PC-3 (cell line): ENCODE measurements around the gene FMNL2. TPM values are rescaled to one million over a fixed set of nuclear protein-coding genes. Genes with fewer than 3 reads are reported as not detected.

Experiments
- ATAC-seq: fragments of 200-7000 bp; cut with Tn5 transposase; 2 replicates; pipeline ENCODE4 v1.9.1; 2020; ENCODE audit warnings: mild to moderate bottlenecking, moderate library complexity
- BruUV-seq: library from RNA; stranded (reverse); fragments of 400-500 nt; replicated peaks from 2 replicates; lab custom pipeline; 2021; lab: Mats Ljungman, UMichigan
- CTCF ChIA-PET: fragments of 300-600 bp; sonication (Branson Sonifier 250); formaldehyde crosslinking; loops from one replicate; lab custom pipeline; 2022; ENCODE audit warnings: antibody characterized with exemption; lab: Charles Lee
- POLR2A ChIA-PET: fragments of 300-600 bp; sonication (Branson Sonifier 250); formaldehyde crosslinking; loops from one replicate; lab custom pipeline; 2022; ENCODE audit warnings: antibody characterized with exemption; ENCODE audit not compliant: unreplicated experiment; lab: Charles Lee
- DNase-seq: peaks from one replicate; pipeline ENCODE4 v3.0.0-alpha.2; 2015
- H2AFZ ChIP-seq: fragments of 300-600 bp; sonication (generic); 2 replicates; pipeline ENCODE4 v1.6.0; 2016; ENCODE audit warnings: antibody characterized with exemption, low read length
- H3F3A ChIP-seq: fragments of 300-600 bp; sonication (generic); one replicate; pipeline ENCODE4 v1.6.0; 2017; ENCODE audit warnings: antibody characterized with exemption, low read length, control low read depth, mild to moderate bottlenecking; ENCODE audit not compliant: unreplicated experiment
- H3K27ac ChIP-seq: fragments of 300-600 bp; sonication (generic); 2 replicates; pipeline ENCODE4 v1.5.1; 2016; ENCODE audit warnings: mild to moderate bottlenecking, low read length
- H3K27me3 ChIP-seq: fragments of 300-600 bp; sonication (generic); 2 replicates; pipeline ENCODE4 v1.6.1; 2016; ENCODE audit warnings: low read length, mixed read lengths
- H3K36me3 ChIP-seq: fragments of 300-600 bp; sonication (generic); 2 replicates; pipeline ENCODE4 v1.6.1; 2016; ENCODE audit warnings: low read depth, mixed run types, low read length, mixed read lengths
- H3K4me1 ChIP-seq: fragments of 300-600 bp; sonication (generic); 2 replicates; pipeline ENCODE4 v1.5.1; 2016; ENCODE audit warnings: low read length; ENCODE audit not compliant: insufficient read depth
- H3K4me2 ChIP-seq: fragments of 300-600 bp; sonication (generic); 2 replicates; pipeline ENCODE4 v1.6.0; 2016; ENCODE audit warnings: low read length
- H3K4me3 ChIP-seq: fragments of 300-600 bp; sonication (generic); 2 replicates; pipeline ENCODE4 v1.5.1; 2016; ENCODE audit warnings: mild to moderate bottlenecking, low read length, mixed read lengths
- H3K79me2 ChIP-seq: fragments of 300-600 bp; sonication (generic); 2 replicates; pipeline ENCODE4 v1.6.1; 2017; ENCODE audit warnings: low read length, mixed read lengths
- H3K9ac ChIP-seq: fragments of 300-600 bp; sonication (generic); 2 replicates; pipeline ENCODE4 v1.6.0; 2016; ENCODE audit warnings: mild to moderate bottlenecking, low read length
- H3K9me2 ChIP-seq: fragments of 300-600 bp; sonication (generic); replicated peaks from 2 replicates; pipeline ENCODE4 v1.6.1; 2016; ENCODE audit warnings: mixed run types, low read length, mixed read lengths
- H3K9me3 ChIP-seq: fragments of 300-600 bp; sonication (generic); 2 replicates; pipeline ENCODE4 v1.6.1; 2016; ENCODE audit warnings: low read length, mixed read lengths
- H4K20me1 ChIP-seq: fragments of 300-600 bp; sonication (generic); 2 replicates; pipeline ENCODE4 v1.6.1; 2016; ENCODE audit warnings: low read length, mixed read lengths
- CTCF ChIP-seq: fragments of 300-600 bp; sonication (generic); conservative IDR thresholded peaks from 2 replicates; pipeline ENCODE4 v1.5.1; 2017; ENCODE audit warnings: antibody characterized with exemption, low read depth, mild to moderate bottlenecking, low read length
- EZH2 ChIP-seq: fragments of 300-600 bp; sonication (generic); IDR thresholded peaks from one replicate; pipeline ENCODE4 v1.6.1; 2017; ENCODE audit warnings: antibody characterized with exemption, mild to moderate bottlenecking, low read length; ENCODE audit not compliant: unreplicated experiment
- EZH2phosphoT487 ChIP-seq: fragments of 300-600 bp; sonication (generic); IDR thresholded peaks from 2 replicates; pipeline ENCODE4 v1.6.1; 2018; ENCODE audit warnings: mild to moderate bottlenecking, antibody characterized with exemption, low read length, borderline replicate concordance
- intact Hi-C: fragments of 100-400 bp; cut with micrococcal nuclease; formaldehyde crosslinking; loops from 2 replicates; pipeline ENCODE4 v1.9.0; 2023
- total RNA-seq: library from RNA; depleted of rRNA; stranded (reverse); fragments of >200 nt; gene quantifications from 2 replicates; pipeline ENCODE4 v1.2.3, GENCODE V29; 2014

FMNL2 gene
- total RNA-seq, 1 experiment from 2014 or later = 15.8 TPM

DNA sequence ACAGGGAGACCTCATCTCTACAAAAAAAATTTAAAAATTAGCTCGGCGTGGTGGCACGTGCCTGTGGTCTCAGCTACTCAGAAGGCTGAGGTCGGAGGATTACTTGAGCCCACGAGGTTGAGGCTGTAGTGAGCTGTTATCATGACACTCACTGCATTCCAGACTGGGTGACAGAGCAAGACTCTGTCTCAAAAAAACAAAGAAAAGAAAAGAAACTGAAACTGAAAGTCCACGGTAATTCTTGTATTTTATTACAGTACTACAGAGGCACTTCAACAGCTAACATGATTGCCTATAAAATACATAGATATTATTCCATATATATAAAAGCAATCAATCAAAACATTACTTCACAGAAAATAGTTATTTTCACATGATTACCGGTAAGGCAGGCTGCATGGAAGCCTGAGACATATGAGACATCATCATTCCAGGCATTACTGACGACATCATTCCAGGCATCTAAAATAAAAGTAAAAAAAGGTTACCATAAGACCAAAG lies 359.2 kb downstream of the FMNL2 start:
- H3K27ac ChIP-seq = no peak overlapping the region
- H3F3A ChIP-seq = no peaks in the 10 kb centered on the region
- no peak overlapping the region for H3K4me3 ChIP-seq
- CTCF ChIA-PET = no interaction called here
- peaks cover 32% of the 10 kb centered on the region for H4K20me1 ChIP-seq
- H3K4me2 ChIP-seq = no peak overlapping the region
- H3K4me1 ChIP-seq = no peaks in the 10 kb centered on the region
- ATAC-seq (no peak), DNase-seq (no peak)
- no peaks in the 10 kb centered on the region for H3K27me3 ChIP-seq
- peaks cover 51% of the 10 kb centered on the region for H3K79me2 ChIP-seq
- no TSS peak for BruUV-seq
- H2AFZ ChIP-seq = no peak overlapping the region
- no peaks in the 10 kb centered on the region for H3K9me3 ChIP-seq
- intact Hi-C loops = no loop called here
- H3K36me3 ChIP-seq = peaks cover 20% of the 10 kb centered on the region
- TF ChIP-seq EZH2 = no peak
- no peak for TF ChIP-seq CTCF
- no peak for TF ChIP-seq EZH2phosphoT487
- POLR2A ChIA-PET = interaction anchor here (0.7 kb wide), 1 partner anchor 23 kb away, joined by 18 read pairs; the partner anchor contains the start of gene PRPF40A
- H3K9me2 ChIP-seq = no peaks in the 10 kb centered on the region
- no peak overlapping the region for H3K9ac ChIP-seq

GRCh38 chr2:152695763-152696162 lies 360.8 kb downstream of the FMNL2 start:
- Histone ChIP-seq H2AFZ (no peak overlapping the region), H3K4me2 (no peak overlapping the region), H3K9me2 (no peaks in the 10 kb centered on the region), H3K9ac (no peak overlapping the region), H3K4me1 (no peaks in the 10 kb centered on the region), H3K27me3 (no peaks in the 10 kb centered on the region), H3K4me3 (no peak overlapping the region), H3K36me3 (peaks cover 20% of the 10 kb centered on the region), H4K20me1 (peaks cover 41% of the 10 kb centered on the region), H3F3A (no peaks in the 10 kb centered on the region), H3K79me2 (peaks cover 66% of the 10 kb centered on the region), H3K27ac (no peak overlapping the region), H3K9me3 (no peaks in the 10 kb centered on the region)
- CTCF ChIA-PET = no interaction called here
- no TSS peak for BruUV-seq
- DNase-seq = no peak
- TF ChIP-seq EZH2phosphoT487 = no peak
- no peak for TF ChIP-seq EZH2
- no peak for TF ChIP-seq CTCF
- ATAC-seq = no peak
- POLR2A ChIA-PET = no interaction called here
- intact Hi-C loops = no loop called here

GRCh38 chr2:152696476-152696875 lies 361.5 kb downstream of the FMNL2 start:
- POLR2A ChIA-PET = no interaction called here
- Histone ChIP-seq H3K27me3 (no peaks in the 10 kb centered on the region), H3K4me3 (no peak overlapping the region), H3K9me2 (no peaks in the 10 kb centered on the region), H3K4me2 (no peak overlapping the region), H3K4me1 (no peaks in the 10 kb centered on the region), H2AFZ (no peak overlapping the region), H3K9me3 (no peaks in the 10 kb centered on the region), H3K27ac (no peak overlapping the region), H4K20me1 (peaks cover 41% of the 10 kb centered on the region), H3F3A (no peaks in the 10 kb centered on the region), H3K79me2 (peaks cover 73% of the 10 kb centered on the region), H3K36me3 (peaks cover 20% of the 10 kb centered on the region), H3K9ac (no peak overlapping the region)
- DNase-seq (no peak), ATAC-seq (no peak)
- BruUV-seq = no TSS peak
- CTCF ChIA-PET = no interaction called here
- intact Hi-C loops = no loop called here
- no peak for TF ChIP-seq EZH2
- TF ChIP-seq CTCF = no peak
- no peak for TF ChIP-seq EZH2phosphoT487
